PC-9 (cell line): Measurements from ENCODE around the gene LENG1. TPM values are rescaled to one million over a fixed set of nuclear protein-coding genes. Genes with fewer than 3 reads are reported as not detected.
"Not testable (repeated sequence)": the region's sequence is repeated elsewhere in the genome, so short reads cannot be mapped to it uniquely, and the experiment has no call there.

Experiments used
- BruUV-seq: library from RNA; stranded (reverse); fragments of 400-500 nt; replicated peaks from 2 replicates; lab custom pipeline; 2021; lab: Mats Ljungman, UMichigan
- CTCF ChIA-PET: fragments of 300-600 bp; sonication (Branson Sonifier 250); formaldehyde crosslinking; loops from one replicate; lab custom pipeline; 2022; ENCODE audit warnings: antibody characterized with exemption; lab: Charles Lee
- POLR2A ChIA-PET: fragments of 300-600 bp; sonication (Branson Sonifier 250); formaldehyde crosslinking; loops from one replicate; lab custom pipeline; 2022; ENCODE audit warnings: antibody characterized with exemption; ENCODE audit not compliant: unreplicated experiment; lab: Charles Lee
- DNase-seq, 2 experiments: peaks; one replicate each; pipeline versions ENCODE4 v3.0.0 to v3.0.0-alpha.2; 2015 to 2022; ENCODE audit warnings: mixed read lengths in 1 of 2
- H2AFZ ChIP-seq: fragments of 200-600 bp; sonication (generic); 2 replicates; pipeline ENCODE4 v1.8.1; 2017; ENCODE audit warnings: antibody characterized with exemption
- H3F3A ChIP-seq: fragments of 200-600 bp; sonication (generic); 2 replicates; pipeline ENCODE4 v1.8.1; 2017; ENCODE audit warnings: antibody characterized with exemption, mild to moderate bottlenecking, low read depth; ENCODE audit not compliant: insufficient read depth
- H3K27ac ChIP-seq: fragments of 200-600 bp; sonication (generic); 2 replicates; pipeline ENCODE4 v1.6.1; 2016; ENCODE audit warnings: mixed run types
- H3K27me3 ChIP-seq: fragments of 200-600 bp; sonication (generic); 2 replicates; pipeline ENCODE4 v1.6.1; 2016; ENCODE audit warnings: low read depth, mixed run types; ENCODE audit not compliant: insufficient read depth
- H3K36me3 ChIP-seq: fragments of 200-600 bp; sonication (generic); 2 replicates; pipeline ENCODE4 v1.6.1; 2016; ENCODE audit warnings: low read depth, mixed run types
- H3K4me1 ChIP-seq: fragments of 200-600 bp; sonication (generic); replicated peaks from 2 replicates; pipeline ENCODE4 v1.6.1; 2016; ENCODE audit warnings: mixed run types; ENCODE audit not compliant: insufficient read depth
- H3K4me2 ChIP-seq: fragments of 200-600 bp; sonication (generic); 2 replicates; pipeline ENCODE4 v1.6.1; 2017; ENCODE audit warnings: mixed run types
- H3K4me3 ChIP-seq: fragments of 200-600 bp; sonication (generic); 2 replicates; pipeline ENCODE4 v1.6.1; 2016; ENCODE audit warnings: mixed run types
- H3K79me2 ChIP-seq: fragments of 200-600 bp; sonication (generic); 2 replicates; pipeline ENCODE4 v1.6.1; 2017; ENCODE audit warnings: low read depth, mixed run types
- H3K9me2 ChIP-seq: fragments of 200-600 bp; sonication (generic); 2 replicates; pipeline ENCODE4 v1.8.1; 2017; ENCODE audit warnings: mild to moderate bottlenecking; ENCODE audit not compliant: insufficient read depth
- H3K9me3 ChIP-seq: fragments of 200-600 bp; sonication (generic); 2 replicates; pipeline ENCODE4 v1.8.1; 2016; ENCODE audit warnings: low read depth; ENCODE audit not compliant: insufficient read depth
- H4K20me1 ChIP-seq: fragments of 200-600 bp; sonication (generic); 2 replicates; pipeline ENCODE4 v1.8.1; 2017; ENCODE audit not compliant: insufficient read depth
- EZH2 ChIP-seq: fragments of 200-600 bp; sonication (generic); IDR thresholded peaks from 2 replicates; pipeline ENCODE4 v1.8.0; 2017; ENCODE audit warnings: antibody characterized with exemption, low read depth
- intact Hi-C: fragments of 100-400 bp; cut with micrococcal nuclease; formaldehyde crosslinking; loops from one replicate; pipeline ENCODE4 v1.10.0; 2022; ENCODE audit not compliant: unreplicated experiment
- total RNA-seq: library from RNA; stranded (reverse); gene quantifications from 2 replicates; pipeline ENCODE4 v1.2.3, GENCODE V29; 2021
- TF ChIP-seq, protein P1 (sequence below): fragments of 200-600 bp; sonication (generic); conservative IDR thresholded peaks from 2 replicates; pipeline ENCODE4 v1.6.1; 2017; ENCODE audit warnings: mixed run types, antibody characterized with exemption, mild to moderate bottlenecking, moderate library complexity

Gene LENG1
- total RNA-seq, 1 experiment from 2014 or later = 6.7 TPM

DNA sequence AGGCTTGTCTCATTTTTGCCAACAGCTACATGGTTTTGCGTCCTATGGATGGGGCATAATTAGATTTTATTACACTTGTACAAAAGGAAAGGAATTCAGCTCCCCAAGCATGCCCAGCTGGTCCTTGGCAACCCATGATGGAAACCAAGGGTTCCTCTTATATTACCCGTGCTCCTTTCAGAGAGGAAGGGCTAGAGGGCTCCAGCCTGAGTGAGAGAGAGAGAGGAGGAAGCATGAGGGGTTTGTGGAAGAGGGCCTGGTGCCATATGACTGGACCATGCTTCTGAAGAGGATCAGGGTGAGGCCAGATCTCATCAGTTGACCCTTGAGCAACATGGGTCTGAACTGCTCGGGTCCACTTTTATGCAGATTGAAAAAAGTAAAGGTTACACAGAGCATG lies 37.6 kb upstream of the LENG1 start:
- peaks cover 33% of the 10 kb centered on the region for H3K79me2 ChIP-seq
- POLR2A ChIA-PET = no interaction called here
- H3K4me1 ChIP-seq = peaks cover 17% of the 10 kb centered on the region
- peaks cover 21% of the 10 kb centered on the region for H3F3A ChIP-seq
- CTCF ChIA-PET = no interaction called here
- H4K20me1 ChIP-seq = peaks cover 11% of the 10 kb centered on the region
- no peak overlapping the region for H3K4me2 ChIP-seq
- H3K9me2 ChIP-seq = no peaks in the 10 kb centered on the region
- intact Hi-C loops = no loop called here
- no peak overlapping the region for H2AFZ ChIP-seq
- no peak overlapping the region for H3K4me3 ChIP-seq
- no peak overlapping the region for H3K27ac ChIP-seq
- no peak for DNase-seq
- TF ChIP-seq, protein P1, sequence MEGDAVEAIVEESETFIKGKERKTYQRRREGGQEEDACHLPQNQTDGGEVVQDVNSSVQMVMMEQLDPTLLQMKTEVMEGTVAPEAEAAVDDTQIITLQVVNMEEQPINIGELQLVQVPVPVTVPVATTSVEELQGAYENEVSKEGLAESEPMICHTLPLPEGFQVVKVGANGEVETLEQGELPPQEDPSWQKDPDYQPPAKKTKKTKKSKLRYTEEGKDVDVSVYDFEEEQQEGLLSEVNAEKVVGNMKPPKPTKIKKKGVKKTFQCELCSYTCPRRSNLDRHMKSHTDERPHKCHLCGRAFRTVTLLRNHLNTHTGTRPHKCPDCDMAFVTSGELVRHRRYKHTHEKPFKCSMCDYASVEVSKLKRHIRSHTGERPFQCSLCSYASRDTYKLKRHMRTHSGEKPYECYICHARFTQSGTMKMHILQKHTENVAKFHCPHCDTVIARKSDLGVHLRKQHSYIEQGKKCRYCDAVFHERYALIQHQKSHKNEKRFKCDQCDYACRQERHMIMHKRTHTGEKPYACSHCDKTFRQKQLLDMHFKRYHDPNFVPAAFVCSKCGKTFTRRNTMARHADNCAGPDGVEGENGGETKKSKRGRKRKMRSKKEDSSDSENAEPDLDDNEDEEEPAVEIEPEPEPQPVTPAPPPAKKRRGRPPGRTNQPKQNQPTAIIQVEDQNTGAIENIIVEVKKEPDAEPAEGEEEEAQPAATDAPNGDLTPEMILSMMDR = no peak
- TF ChIP-seq EZH2 = no peak
- BruUV-seq = no TSS peak
- H3K36me3 ChIP-seq = peaks cover 26% of the 10 kb centered on the region
- H3K9me3 ChIP-seq = no peaks in the 10 kb centered on the region
- H3K27me3 ChIP-seq = no peaks in the 10 kb centered on the region

DNA sequence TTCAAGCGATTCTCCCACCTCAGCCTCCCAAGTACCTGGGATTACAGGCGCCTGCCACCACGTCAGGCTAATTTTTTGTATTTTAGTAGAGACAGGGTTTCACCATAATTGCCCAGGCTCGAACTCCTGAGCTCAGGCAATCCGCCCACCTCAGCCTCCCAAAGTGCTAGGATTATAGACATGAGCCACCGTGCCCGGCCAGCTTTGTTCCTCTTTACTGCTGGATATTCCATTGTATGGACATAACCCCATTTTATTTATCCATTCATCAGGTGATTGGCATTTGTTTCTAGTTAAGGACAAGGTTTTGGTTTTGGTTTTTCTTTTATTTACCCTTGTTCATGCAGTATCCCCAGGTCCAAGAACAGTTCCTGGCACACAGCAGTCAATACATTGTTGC lies 37.0 kb upstream of the LENG1 start:
- H3K79me2 ChIP-seq = peaks cover 33% of the 10 kb centered on the region
- ChIA-PET CTCF (no interaction called here), POLR2A (no interaction called here)
- H3K27me3 ChIP-seq = no peaks in the 10 kb centered on the region
- H3K4me2 ChIP-seq = no peak overlapping the region
- no TSS peak for BruUV-seq
- H4K20me1 ChIP-seq = peaks cover 5% of the 10 kb centered on the region
- intact Hi-C loops = no loop called here
- H3K36me3 ChIP-seq = peaks cover 20% of the 10 kb centered on the region
- H3K9me3 ChIP-seq = no peaks in the 10 kb centered on the region
- no peak overlapping the region for H3K4me3 ChIP-seq
- H3K4me1 ChIP-seq = peaks cover 14% of the 10 kb centered on the region
- peaks cover 15% of the 10 kb centered on the region for H3F3A ChIP-seq
- H2AFZ ChIP-seq = no peak overlapping the region
- no peak for TF ChIP-seq EZH2
- TF ChIP-seq, protein P1 = no peak
- no peak overlapping the region for H3K27ac ChIP-seq
- H3K9me2 ChIP-seq = no peaks in the 10 kb centered on the region
- DNase-seq = no peak

DNA sequence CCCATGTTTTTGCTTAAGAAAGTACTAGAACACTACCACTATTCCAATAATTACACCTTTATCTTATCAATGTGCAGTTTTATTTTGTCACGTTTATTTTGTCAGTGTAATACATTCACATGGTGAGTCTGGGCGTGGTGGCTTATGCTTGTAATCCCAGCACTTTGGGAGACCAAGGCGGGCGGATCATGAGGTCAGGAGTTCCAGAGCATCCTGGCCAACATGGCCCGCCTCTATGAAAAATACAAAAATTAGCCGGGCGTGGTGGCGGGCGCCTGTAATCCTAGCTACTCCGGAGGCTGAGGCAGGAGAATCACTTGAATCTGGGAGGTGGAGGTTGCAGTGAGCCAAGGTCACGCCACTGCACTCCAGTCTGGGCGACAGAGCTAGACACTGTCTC lies 34.9 kb upstream of the LENG1 start:
- H3K27ac ChIP-seq, POLR2A ChIA-PET, H3K9me3 ChIP-seq, H3K27me3 ChIP-seq, BruUV-seq, H4K20me1 ChIP-seq, H2AFZ ChIP-seq, intact Hi-C loops, DNase-seq, H3K9me2 ChIP-seq, CTCF ChIA-PET, H3K4me2 ChIP-seq, H3F3A ChIP-seq, H3K4me3 ChIP-seq: not testable (repeated sequence)
- peaks cover 15% of the 10 kb centered on the region for H3K36me3 ChIP-seq
- H3K79me2 ChIP-seq = peaks cover 25% of the 10 kb centered on the region
- peaks cover 14% of the 10 kb centered on the region for H3K4me1 ChIP-seq

DNA sequence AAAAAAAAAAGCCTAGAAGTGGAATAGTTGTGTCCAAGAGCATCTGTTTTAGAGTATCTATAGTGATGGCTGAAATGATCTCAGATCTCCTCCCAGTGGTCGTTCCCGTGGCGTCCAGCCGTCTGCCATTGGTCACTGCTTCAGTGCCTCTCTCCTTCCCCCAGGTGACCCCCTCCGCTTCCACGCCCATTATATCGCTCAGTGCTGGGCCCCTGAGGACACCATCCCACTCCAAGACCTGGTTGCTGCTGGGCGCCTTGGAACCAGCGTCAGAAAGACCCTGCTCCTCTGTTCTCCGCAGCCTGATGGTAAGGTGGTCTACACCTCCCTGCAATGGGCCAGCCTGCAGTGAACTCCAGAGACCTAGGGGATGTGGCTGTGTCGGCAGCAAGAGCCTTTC lies 33.5 kb upstream of the LENG1 start:
- H3K36me3 ChIP-seq = peaks cover 15% of the 10 kb centered on the region
- no peaks in the 10 kb centered on the region for H3K9me3 ChIP-seq
- peaks cover 15% of the 10 kb centered on the region for H3K4me1 ChIP-seq
- H3K4me3 ChIP-seq = no peak overlapping the region
- no peak overlapping the region for H2AFZ ChIP-seq
- H3K27ac ChIP-seq = no peak overlapping the region
- TF ChIP-seq, protein P1 = no peak
- no peak for TF ChIP-seq EZH2
- peak overlapping the region; percentile 85; the same call in 1 of the 2 replicates for H3K4me2 ChIP-seq
- H3K9me2 ChIP-seq = no peaks in the 10 kb centered on the region
- H3K79me2 ChIP-seq = peaks cover 36% of the 10 kb centered on the region
- no peak for DNase-seq
- POLR2A ChIA-PET = interaction anchor here (0.7 to 0.8 kb wide), 2 partner anchors 33 to 316 kb away, joined by 9 to 13 read pairs; partner anchors contain the start of gene LENG1
- no TSS peak for BruUV-seq
- intact Hi-C loops = no loop called here
- peaks cover 7% of the 10 kb centered on the region; the same call in 1 of the 2 replicates for H3F3A ChIP-seq
- H3K27me3 ChIP-seq = no peaks in the 10 kb centered on the region
- H4K20me1 ChIP-seq = peaks cover 1% of the 10 kb centered on the region; the same call in 1 of the 2 replicates
- CTCF ChIA-PET = no interaction called here
